SK-N-SH (cell line): Measurements from ENCODE around the gene NOCT. TPM values are rescaled to one million over a fixed set of nuclear protein-coding genes. Genes with fewer than 3 reads are reported as not detected.
"Not testable (repeated sequence)": the region's sequence is repeated elsewhere in the genome, so short reads cannot be mapped to it uniquely, and the experiment has no call there.

Experiments
- CTCF ChIA-PET: fragments of 300-600, 350-600 bp; formaldehyde crosslinking; extraction: SDS; loops from one replicate; lab custom pipeline; 2021; lab: Yijun Ruan, JAX
- POLR2A ChIA-PET: fragments of 350-600 bp; sonication (Branson Sonifier 250); formaldehyde crosslinking; extraction: SDS; loops from one replicate; lab custom pipeline; 2020; ENCODE audit warnings: antibody characterized with exemption, inconsistent platforms; lab: Yijun Ruan, JAX
- DNase-seq: peaks from one replicate; pipeline ENCODE4 v3.0.0; 2012
- H2AFZ ChIP-seq: fragments of 200-600 bp; sonication (generic); 2 replicates; pipeline ENCODE4 v1.8.1; 2016; ENCODE audit warnings: antibody characterized with exemption, mild to moderate bottlenecking, low read depth
- H3F3A ChIP-seq: fragments of 200-600 bp; sonication (generic); replicated peaks from 2 replicates; pipeline ENCODE3; 2016; ENCODE audit warnings: antibody characterized with exemption, mild to moderate bottlenecking; ENCODE audit not compliant: insufficient read depth
- H3K27ac ChIP-seq, 2 experiments: fragments of 200-500 bp in 1 of 2; fragments of 200-600 bp in 1 of 2; sonication (Bioruptor generic) in 1 of 2; sonication (generic), shearing (Covaris generic) in 1 of 2; 2 replicates each; pipeline versions ENCODE4 v1.5.1 to v1.6.1; 2014 to 2016; ENCODE audit warnings: low read depth in 2 of 2, inconsistent platforms in 1 of 2, low read length in 1 of 2, mild to moderate bottlenecking in 1 of 2, mixed read lengths in 1 of 2
- H3K27me3 ChIP-seq: fragments of 200-600 bp; sonication (generic), shearing (Covaris generic); 2 replicates; pipeline ENCODE4 v1.6.1; 2016; ENCODE audit warnings: mixed run types; ENCODE audit not compliant: insufficient read depth
- H3K36me3 ChIP-seq, 2 experiments: fragments of 200-500 bp in 1 of 2; fragments of 200-600 bp in 1 of 2; sonication (Bioruptor generic) in 1 of 2; sonication (generic) in 1 of 2; replicated peaks in 1 of 2; 2 replicates each; pipeline versions ENCODE3 to v1.5.1; 2014 to 2016; ENCODE audit warnings: low read length in 1 of 2, mild to moderate bottlenecking in 1 of 2; ENCODE audit not compliant: insufficient read depth in 2 of 2, control insufficient read depth in 1 of 2
- H3K4me1 ChIP-seq, 2 experiments: fragments of 200-500 bp in 1 of 2; fragments of 200-600 bp in 1 of 2; sonication (Bioruptor generic) in 1 of 2; sonication (generic), shearing (Covaris generic) in 1 of 2; 2 replicates each; pipeline versions ENCODE4 v1.5.1 to v1.6.1; 2014 to 2016; ENCODE audit warnings: low read depth in 1 of 2, low read length in 1 of 2, mixed run types in 1 of 2; ENCODE audit not compliant: insufficient read depth in 2 of 2, control insufficient read depth in 1 of 2
- H3K4me2 ChIP-seq: fragments of 200-600 bp; sonication (generic), shearing (Covaris generic); 2 replicates; pipeline ENCODE4 v1.6.1; 2017; ENCODE audit warnings: mixed run types
- H3K4me3 ChIP-seq, 2 experiments: fragments of 200-500 bp in 1 of 2; fragments of 200-600 bp in 1 of 2; sonication (Bioruptor generic) in 1 of 2; sonication (generic), shearing (Covaris generic) in 1 of 2; 2 replicates each; pipeline versions ENCODE4 v1.5.1 to v1.8.1; 2014 to 2016; ENCODE audit warnings: low read depth in 2 of 2, inconsistent platforms in 1 of 2, low read length in 1 of 2, mild to moderate bottlenecking in 1 of 2, mixed read lengths in 1 of 2, moderate library complexity in 1 of 2
- H3K79me2 ChIP-seq: fragments of 200-600 bp; sonication (generic); 2 replicates; pipeline ENCODE4 v1.8.1; 2017; ENCODE audit warnings: mild to moderate bottlenecking; ENCODE audit not compliant: insufficient read depth
- H3K9ac ChIP-seq: fragments of 200-600 bp; sonication (generic); 2 replicates; pipeline ENCODE4 v1.6.1; 2017; ENCODE audit warnings: mixed run types
- H3K9me2 ChIP-seq: fragments of 200-600 bp; sonication (generic); 2 replicates; pipeline ENCODE4 v1.6.1; 2017; ENCODE audit warnings: mixed run types
- H3K9me3 ChIP-seq: fragments of 200-600 bp; sonication (generic); 2 replicates; pipeline ENCODE4 v1.6.1; 2017; ENCODE audit warnings: mixed run types, mild to moderate bottlenecking, moderate library complexity
- H4K20me1 ChIP-seq: fragments of 200-600 bp; sonication (generic); 2 replicates; pipeline ENCODE4 v1.6.1; 2017; ENCODE audit warnings: mild to moderate bottlenecking, mixed run types; ENCODE audit not compliant: insufficient read depth
- ELF1 ChIP-seq: IDR thresholded peaks from 2 replicates; pipeline ENCODE4 v1.4.0; 2012
- EP300 ChIP-seq, 2 experiments: IDR thresholded peaks; 2 replicates each; pipeline versions ENCODE4 v1.4.0 to v1.6.1; 2012; ENCODE audit warnings: borderline replicate concordance in 1 of 2, low read depth in 1 of 2, low read length in 1 of 2
- GABPA ChIP-seq: IDR thresholded peaks from 2 replicates; pipeline ENCODE4 v1.4.0; 2012; ENCODE audit warnings: low read depth, mild to moderate bottlenecking
- GATA2 ChIP-seq: sonication (generic); formaldehyde crosslinking; IDR thresholded peaks from 2 replicates; pipeline ENCODE4 v1.5.0; 2020; ENCODE audit warnings: mild to moderate bottlenecking, missing genetic modification reagents
- IRF3 ChIP-seq: fragments of 150-350 bp; IDR thresholded peaks from 2 replicates; pipeline ENCODE4 v1.6.1; 2016; ENCODE audit warnings: mild to moderate bottlenecking, low read depth, low read length
- MXI1 ChIP-seq: IDR thresholded peaks from 2 replicates; pipeline ENCODE4 v1.6.1; 2012; ENCODE audit warnings: mild to moderate bottlenecking, low read depth, low read length, improper control_type of control experiment
- NFIC ChIP-seq: IDR thresholded peaks from 2 replicates; pipeline ENCODE4 v1.4.0; 2012; ENCODE audit warnings: borderline replicate concordance
- NRF1 ChIP-seq: IDR thresholded peaks from 2 replicates; pipeline ENCODE4 v1.6.1; 2012; ENCODE audit warnings: low read depth, mild to moderate bottlenecking, low read length
- RAD21 ChIP-seq: IDR thresholded peaks from 2 replicates; pipeline ENCODE4 v1.6.1; 2012; ENCODE audit warnings: mild to moderate bottlenecking, low read length
- RCOR1 ChIP-seq: fragments of 150-350 bp; IDR thresholded peaks from 2 replicates; pipeline ENCODE4 v1.6.1; 2017; ENCODE audit warnings: antibody characterized with exemption, low read length
- RFX5 ChIP-seq: IDR thresholded peaks from 2 replicates; pipeline ENCODE4 v1.6.1; 2012; ENCODE audit warnings: mild to moderate bottlenecking, improper control_type of control experiment, low read length
- RXRA ChIP-seq: IDR thresholded peaks from 2 replicates; pipeline ENCODE4 v1.4.0; 2012; ENCODE audit warnings: low read depth, mild to moderate bottlenecking, borderline replicate concordance
- SIN3A ChIP-seq: IDR thresholded peaks from 2 replicates; pipeline ENCODE4 v1.6.1; 2012; ENCODE audit warnings: low read depth, mild to moderate bottlenecking, low read length, moderate library complexity, borderline replicate concordance
- YY1 ChIP-seq: IDR thresholded peaks from 2 replicates; pipeline ENCODE4 v1.4.0; 2012; ENCODE audit warnings: low read depth, mild to moderate bottlenecking
- ZBTB33 ChIP-seq: IDR thresholded peaks from 2 replicates; pipeline ENCODE4 v1.4.0; 2012; ENCODE audit warnings: low read depth, borderline replicate concordance
- WGBS: methylation state at CpG from one replicate; pipeline ENCODE4 v1.1.6; 2017; ENCODE audit warnings: low lambda C conversion rate; 5-methylcytosine and 5-hydroxymethylcytosine counted together
- polyA plus RNA-seq, 3 experiments: library from polyadenylated mRNA; depleted of rRNA; stranded (reverse); fragments of >200 nt; gene quantifications; 2 replicates each; pipeline ENCODE4 v1.2.3, GENCODE V29; 2012
- TF ChIP-seq, protein P1 (sequence below): IDR thresholded peaks from 2 replicates; pipeline ENCODE4 v1.4.0; 2012; ENCODE audit warnings: low read depth
- TF ChIP-seq, protein P2 (sequence below): IDR thresholded peaks from 2 replicates; pipeline ENCODE4 v1.4.0; 2012; ENCODE audit warnings: low read depth, borderline replicate concordance
- TF ChIP-seq, protein P3 (sequence below): IDR thresholded peaks from 2 replicates; pipeline ENCODE4 v1.6.1; 2012; ENCODE audit warnings: mild to moderate bottlenecking, low read depth, low read length, moderate library complexity

The NOCT gene
- polyA plus RNA-seq, 1 of the 3 experiments (the other 2 are of a cell fraction), result 3.8 TPM

DNA sequence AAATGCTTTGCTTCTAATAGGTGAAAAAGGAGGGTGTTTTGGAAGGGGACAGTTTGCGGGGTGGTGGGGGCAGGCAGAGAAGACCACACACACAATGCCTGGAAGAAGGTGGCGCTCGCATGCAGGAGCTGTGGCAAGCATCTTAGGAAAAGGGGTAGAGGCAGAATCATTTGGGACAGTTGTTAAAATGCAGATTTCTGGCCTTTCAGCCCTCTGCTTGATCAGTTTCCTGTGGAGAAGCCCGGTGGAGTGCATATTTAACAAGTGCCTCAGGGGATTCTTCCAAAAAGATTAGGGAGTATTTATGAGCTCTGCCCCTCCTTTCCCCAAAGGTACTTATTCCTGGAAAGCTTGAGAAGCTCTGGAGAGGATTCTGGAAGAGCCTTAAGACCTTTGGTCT, 4.8 kb downstream of the NOCT start (continued):
- TF ChIP-seq EP300 (IDR thresholded peaks at IDR 0.05; ENCODE audit: borderline replicate concordance in 1 of 2, low read depth in 1 of 2, low read length in 1 of 2), result no peak
- TF ChIP-seq NFIC, result no peak

- H3K4me3 ChIP-seq, H3F3A ChIP-seq, H3K27me3 ChIP-seq, H3K36me3 ChIP-seq, H3K9ac ChIP-seq, DNase-seq, H3K9me3 ChIP-seq, H3K9me2 ChIP-seq, H3K4me2 ChIP-seq, H3K27ac ChIP-seq, POLR2A ChIA-PET, H2AFZ ChIP-seq: not testable (repeated sequence)
- H3K4me1 ChIP-seq, result peaks cover 20 to 24% of the 10 kb centered on the region in 2 experiments; a peak in 3 of 4 replicates
- H3K79me2 ChIP-seq, result peaks cover 100% of the 10 kb centered on the region
- WGBS, result 97% methylated on average over 11 of the region's 12 CpGs
- peaks cover 78% of the 10 kb centered on the region for H4K20me1 ChIP-seq
- CTCF ChIA-PET, result interaction anchor here (0.6 to 3.8 kb wide), 2 partner anchors 9 to 1794 kb away, joined by 3 to 61 read pairs; no protein-coding TSS in a partner anchor
These were observed 5.5 kb downstream of the NOCT start for GRCh38 chr4:139021071-139021470.

DNA sequence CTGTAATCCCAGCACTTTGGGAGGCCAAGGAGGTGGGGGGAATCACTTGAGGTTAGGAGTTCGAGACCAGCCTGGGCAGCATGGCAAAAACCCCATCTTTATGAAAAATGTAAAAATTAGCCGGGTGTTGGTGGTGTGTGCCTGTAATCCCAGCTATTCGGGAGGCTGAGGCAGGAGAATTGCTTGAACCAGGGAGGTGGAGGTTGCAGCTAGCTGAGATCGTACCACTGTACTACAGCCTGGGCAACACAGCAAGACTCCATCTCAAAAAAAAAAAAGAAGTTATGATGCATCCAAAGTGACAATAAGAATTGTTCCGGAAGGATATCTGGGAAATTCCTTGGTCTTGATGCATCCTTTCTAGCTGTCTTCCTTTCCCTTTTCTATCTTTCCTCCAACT, 7.3 kb downstream of the NOCT start:
- Histone ChIP-seq H3K4me3 (no peak overlapping the region), H3K9me2 (no peaks in the 10 kb centered on the region), H3K4me2 (no peak overlapping the region), H3K27ac (no peak overlapping the region), H3F3A (peaks cover 4% of the 10 kb centered on the region), H3K36me3 (no peaks in the 10 kb centered on the region), H2AFZ (no peak overlapping the region), H3K27me3 (no peaks in the 10 kb centered on the region), H3K79me2 (peaks cover 99% of the 10 kb centered on the region), H3K9ac (no peak overlapping the region), H3K9me3 (no peaks in the 10 kb centered on the region), H4K20me1 (peaks cover 91% of the 10 kb centered on the region), H3K4me1 (peaks cover 20 to 22% of the 10 kb centered on the region in 2 experiments; a peak in 3 of 4 replicates)
- WGBS, result 89% methylated on average over 5 of the region's 5 CpGs
- no peak for DNase-seq
- ChIA-PET CTCF (interaction anchor here (0.9 to 2.4 kb wide), 3 partner anchors 8 to 272 kb away, joined by 3 to 12 read pairs (median 5); no protein-coding TSS in a partner anchor), POLR2A (interaction anchor here (0.9 kb wide), 1 partner anchor 279 kb away, joined by 5 read pairs; the partner anchor contains the start of gene NAA15)
- TF ChIP-seq, protein P1, sequence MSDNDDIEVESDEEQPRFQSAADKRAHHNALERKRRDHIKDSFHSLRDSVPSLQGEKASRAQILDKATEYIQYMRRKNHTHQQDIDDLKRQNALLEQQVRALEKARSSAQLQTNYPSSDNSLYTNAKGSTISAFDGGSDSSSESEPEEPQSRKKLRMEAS, result no peak
- TF ChIP-seq RCOR1 (no peak), GATA2 (CRISPR knock-in tag) (no peak), EP300 (IDR thresholded peaks at IDR 0.05; ENCODE audit: borderline replicate concordance in 1 of 2, low read depth in 1 of 2, low read length in 1 of 2) (no peak), MXI1 (no peak), NFIC (no peak), SIN3A (no peak), YY1 (no peak), ZBTB33 (no peak), ELF1 (no peak), IRF3 (no peak), NRF1 (no peak), RAD21 (no peak), RFX5 (no peak), GABPA (no peak), RXRA (no peak)
- TF ChIP-seq, protein P2, sequence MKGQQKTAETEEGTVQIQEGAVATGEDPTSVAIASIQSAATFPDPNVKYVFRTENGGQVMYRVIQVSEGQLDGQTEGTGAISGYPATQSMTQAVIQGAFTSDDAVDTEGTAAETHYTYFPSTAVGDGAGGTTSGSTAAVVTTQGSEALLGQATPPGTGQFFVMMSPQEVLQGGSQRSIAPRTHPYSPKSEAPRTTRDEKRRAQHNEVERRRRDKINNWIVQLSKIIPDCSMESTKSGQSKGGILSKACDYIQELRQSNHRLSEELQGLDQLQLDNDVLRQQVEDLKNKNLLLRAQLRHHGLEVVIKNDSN, result no peak
- TF ChIP-seq, protein P3, sequence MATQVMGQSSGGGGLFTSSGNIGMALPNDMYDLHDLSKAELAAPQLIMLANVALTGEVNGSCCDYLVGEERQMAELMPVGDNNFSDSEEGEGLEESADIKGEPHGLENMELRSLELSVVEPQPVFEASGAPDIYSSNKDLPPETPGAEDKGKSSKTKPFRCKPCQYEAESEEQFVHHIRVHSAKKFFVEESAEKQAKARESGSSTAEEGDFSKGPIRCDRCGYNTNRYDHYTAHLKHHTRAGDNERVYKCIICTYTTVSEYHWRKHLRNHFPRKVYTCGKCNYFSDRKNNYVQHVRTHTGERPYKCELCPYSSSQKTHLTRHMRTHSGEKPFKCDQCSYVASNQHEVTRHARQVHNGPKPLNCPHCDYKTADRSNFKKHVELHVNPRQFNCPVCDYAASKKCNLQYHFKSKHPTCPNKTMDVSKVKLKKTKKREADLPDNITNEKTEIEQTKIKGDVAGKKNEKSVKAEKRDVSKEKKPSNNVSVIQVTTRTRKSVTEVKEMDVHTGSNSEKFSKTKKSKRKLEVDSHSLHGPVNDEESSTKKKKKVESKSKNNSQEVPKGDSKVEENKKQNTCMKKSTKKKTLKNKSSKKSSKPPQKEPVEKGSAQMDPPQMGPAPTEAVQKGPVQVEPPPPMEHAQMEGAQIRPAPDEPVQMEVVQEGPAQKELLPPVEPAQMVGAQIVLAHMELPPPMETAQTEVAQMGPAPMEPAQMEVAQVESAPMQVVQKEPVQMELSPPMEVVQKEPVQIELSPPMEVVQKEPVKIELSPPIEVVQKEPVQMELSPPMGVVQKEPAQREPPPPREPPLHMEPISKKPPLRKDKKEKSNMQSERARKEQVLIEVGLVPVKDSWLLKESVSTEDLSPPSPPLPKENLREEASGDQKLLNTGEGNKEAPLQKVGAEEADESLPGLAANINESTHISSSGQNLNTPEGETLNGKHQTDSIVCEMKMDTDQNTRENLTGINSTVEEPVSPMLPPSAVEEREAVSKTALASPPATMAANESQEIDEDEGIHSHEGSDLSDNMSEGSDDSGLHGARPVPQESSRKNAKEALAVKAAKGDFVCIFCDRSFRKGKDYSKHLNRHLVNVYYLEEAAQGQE, result no peak
